Smooth muscle cell (in vitro differentiated cells): ENCODE measurements around the gene C17orf107. TPM values are rescaled to one million over a fixed set of nuclear protein-coding genes. Genes with fewer than 3 reads are reported as not detected.

Source experiments
- DNase-seq: peaks from one replicate; lab custom pipeline; 2025; ENCODE audit not compliant: unreplicated experiment; lab: John Stamatoyannopoulos, UW
- H2AFZ ChIP-seq: fragments of 200-600 bp; sonication (generic); 2 replicates; pipeline ENCODE4 v1.6.0; 2016; ENCODE audit warnings: antibody characterized with exemption, low read depth, mild to moderate bottlenecking
- H3F3A ChIP-seq: fragments of 200-600 bp; sonication (generic); 2 replicates; pipeline ENCODE4 v1.6.0; 2017; ENCODE audit warnings: antibody characterized with exemption, low read depth
- H3K27ac ChIP-seq: fragments of 200-600 bp; sonication (generic); 2 replicates; pipeline ENCODE4 v1.5.1; 2016; ENCODE audit warnings: low read depth, mild to moderate bottlenecking
- H3K27me3 ChIP-seq: fragments of 200-600 bp; sonication (generic); 2 replicates; pipeline ENCODE4 v1.6.1; 2016; ENCODE audit warnings: low read depth, mild to moderate bottlenecking
- H3K36me3 ChIP-seq: fragments of 200-600 bp; sonication (generic); 2 replicates; pipeline ENCODE4 v1.5.1; 2016; ENCODE audit warnings: low read depth
- H3K4me1 ChIP-seq: fragments of 200-600 bp; sonication (generic); 2 replicates; pipeline ENCODE4 v1.5.1; 2016; ENCODE audit warnings: low read depth
- H3K4me2 ChIP-seq: fragments of 200-600 bp; sonication (generic); 2 replicates; pipeline ENCODE4 v1.6.0; 2016; ENCODE audit warnings: mild to moderate bottlenecking
- H3K4me3 ChIP-seq: fragments of 200-600 bp; sonication (generic); 2 replicates; pipeline ENCODE4 v1.5.1; 2016; ENCODE audit warnings: mild to moderate bottlenecking
- H3K79me2 ChIP-seq: fragments of 200-600 bp; sonication (generic); 2 replicates; pipeline ENCODE4 v1.6.0; 2016; ENCODE audit warnings: low read depth, mild to moderate bottlenecking
- H3K9ac ChIP-seq: fragments of 200-600 bp; sonication (generic); 2 replicates; pipeline ENCODE4 v1.6.0; 2016; ENCODE audit warnings: low read depth
- H3K9me3 ChIP-seq: fragments of 200-600 bp; sonication (generic); replicated peaks from 2 replicates; pipeline ENCODE4 v1.5.1; 2016; ENCODE audit warnings: low read depth
- H4K20me1 ChIP-seq: fragments of 200-600 bp; sonication (generic); 2 replicates; pipeline ENCODE4 v1.6.0; 2016; ENCODE audit warnings: low read depth
- WGBS: methylation state at CpG from one replicate; pipeline ENCODE4 v1.1.7; 2016; ENCODE audit warnings: low lambda C conversion rate; 5-methylcytosine and 5-hydroxymethylcytosine counted together
- polyA plus RNA-seq: library from polyadenylated mRNA; unstranded; fragments of >200 nt; fragmentation: Nextera tagmentation; extraction: Ambion mirVana; gene quantifications from 2 replicates; pipeline ENCODE4 v1.2.1, GENCODE V29; 2016
- total RNA-seq: library from RNA; depleted of rRNA; stranded (reverse); fragments of >200 nt; gene quantifications from 2 replicates; pipeline ENCODE4 v1.2.3, GENCODE V29; 2014
- TF ChIP-seq, protein P1 (sequence below): fragments of 200-600 bp; sonication (generic); IDR thresholded peaks from 2 replicates; pipeline ENCODE4 v1.5.1; 2017; ENCODE audit warnings: borderline replicate concordance, mild to moderate bottlenecking, antibody characterized with exemption; ENCODE audit not compliant: insufficient read depth, poor library complexity, severe bottlenecking

C17orf107 gene
- total and polyA plus RNA-seq, 2 experiments from 2014 or later, result 5.0 to 10.7 TPM

DNA sequence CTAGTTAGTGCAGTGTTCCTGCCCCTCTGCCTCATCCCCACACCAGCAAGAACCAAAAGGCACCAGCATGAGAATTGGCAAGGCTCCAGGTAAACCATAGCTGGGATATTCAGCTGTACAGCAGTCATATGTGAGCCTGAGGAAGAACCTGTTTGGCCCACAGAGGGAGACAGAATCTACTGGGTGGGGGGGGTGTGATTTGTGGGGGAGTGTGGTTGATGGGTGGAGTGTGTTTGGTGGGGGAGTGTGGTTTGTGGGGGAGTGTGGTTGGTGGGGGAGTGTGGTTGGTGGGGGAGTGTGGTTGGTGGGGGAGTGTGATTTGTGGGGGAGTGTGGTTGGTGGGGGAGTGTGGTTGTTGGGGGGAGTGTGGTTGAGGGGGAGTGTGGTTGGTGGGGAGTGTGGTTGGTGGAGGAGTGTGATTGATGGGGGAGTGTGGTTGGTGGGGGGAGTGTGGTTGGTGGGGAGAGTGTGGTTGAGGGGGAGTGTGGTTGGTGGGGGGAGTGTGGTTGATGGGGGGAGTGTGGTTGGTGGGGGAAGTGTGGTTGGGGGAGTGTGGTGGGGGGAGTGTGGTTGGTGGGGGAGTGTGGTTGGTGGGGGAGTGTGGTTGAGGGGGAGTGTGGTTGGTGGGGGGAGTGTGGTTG lies 46.6 kb upstream of the C17orf107 start:
- Histone ChIP-seq H3K4me2 (no peak overlapping the region), H3K9ac (no peak overlapping the region), H3F3A (peaks cover 2% of the 10 kb centered on the region), H2AFZ (no peak overlapping the region), H3K27ac (peak overlapping the region; percentile 31), H3K9me3 (no peaks in the 10 kb centered on the region), H3K79me2 (peaks cover 14% of the 10 kb centered on the region), H3K36me3 (no peaks in the 10 kb centered on the region), H4K20me1 (peaks cover 68% of the 10 kb centered on the region), H3K27me3 (no peaks in the 10 kb centered on the region), H3K4me3 (no peak overlapping the region), H3K4me1 (peaks cover 12% of the 10 kb centered on the region)
- DNase-seq, result no peak
- TF ChIP-seq, protein P1, sequence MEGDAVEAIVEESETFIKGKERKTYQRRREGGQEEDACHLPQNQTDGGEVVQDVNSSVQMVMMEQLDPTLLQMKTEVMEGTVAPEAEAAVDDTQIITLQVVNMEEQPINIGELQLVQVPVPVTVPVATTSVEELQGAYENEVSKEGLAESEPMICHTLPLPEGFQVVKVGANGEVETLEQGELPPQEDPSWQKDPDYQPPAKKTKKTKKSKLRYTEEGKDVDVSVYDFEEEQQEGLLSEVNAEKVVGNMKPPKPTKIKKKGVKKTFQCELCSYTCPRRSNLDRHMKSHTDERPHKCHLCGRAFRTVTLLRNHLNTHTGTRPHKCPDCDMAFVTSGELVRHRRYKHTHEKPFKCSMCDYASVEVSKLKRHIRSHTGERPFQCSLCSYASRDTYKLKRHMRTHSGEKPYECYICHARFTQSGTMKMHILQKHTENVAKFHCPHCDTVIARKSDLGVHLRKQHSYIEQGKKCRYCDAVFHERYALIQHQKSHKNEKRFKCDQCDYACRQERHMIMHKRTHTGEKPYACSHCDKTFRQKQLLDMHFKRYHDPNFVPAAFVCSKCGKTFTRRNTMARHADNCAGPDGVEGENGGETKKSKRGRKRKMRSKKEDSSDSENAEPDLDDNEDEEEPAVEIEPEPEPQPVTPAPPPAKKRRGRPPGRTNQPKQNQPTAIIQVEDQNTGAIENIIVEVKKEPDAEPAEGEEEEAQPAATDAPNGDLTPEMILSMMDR, result no peak

DNA sequence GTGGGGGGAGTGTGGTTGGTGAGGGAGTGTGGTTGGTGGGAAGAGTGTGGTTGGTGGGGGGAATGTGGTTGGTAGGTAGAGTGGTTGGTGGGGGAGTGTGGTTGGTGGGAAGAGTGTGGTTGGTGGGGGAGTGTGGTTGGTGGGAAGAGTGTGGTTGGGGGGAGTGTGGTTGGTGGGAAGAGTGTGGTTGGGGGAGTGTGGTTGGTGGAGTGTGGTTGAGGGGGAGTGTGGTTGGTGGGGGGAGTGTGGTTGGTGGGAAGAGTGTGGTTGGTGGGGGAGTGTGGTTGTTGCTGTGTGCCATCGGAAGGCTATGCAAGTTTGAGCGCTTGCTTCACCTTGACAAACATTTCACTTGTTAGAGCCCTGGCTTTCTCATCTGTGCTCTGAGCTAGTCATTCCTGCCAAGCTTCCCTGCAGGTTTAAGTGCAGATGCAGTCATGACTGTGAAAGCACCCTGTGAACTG lies 46.1 kb upstream of the C17orf107 start:
- no peak overlapping the region for H3K9ac ChIP-seq
- WGBS, result 100% methylated on average over 1 of the region's 2 CpGs
- H2AFZ ChIP-seq, result no peak overlapping the region
- H3K4me3 ChIP-seq, result no peak overlapping the region
- TF ChIP-seq, protein P1, result no peak
- H3F3A ChIP-seq, result peaks cover 2% of the 10 kb centered on the region
- no peaks in the 10 kb centered on the region for H3K9me3 ChIP-seq
- peak overlapping the region; percentile 86 for H3K27ac ChIP-seq
- no peaks in the 10 kb centered on the region for H3K27me3 ChIP-seq
- no peak overlapping the region for H3K4me2 ChIP-seq
- peaks cover 68% of the 10 kb centered on the region for H4K20me1 ChIP-seq
- peaks cover 18% of the 10 kb centered on the region for H3K4me1 ChIP-seq
- H3K36me3 ChIP-seq, result no peaks in the 10 kb centered on the region
- DNase-seq, result no peak
- H3K79me2 ChIP-seq, result peaks cover 18% of the 10 kb centered on the region

DNA sequence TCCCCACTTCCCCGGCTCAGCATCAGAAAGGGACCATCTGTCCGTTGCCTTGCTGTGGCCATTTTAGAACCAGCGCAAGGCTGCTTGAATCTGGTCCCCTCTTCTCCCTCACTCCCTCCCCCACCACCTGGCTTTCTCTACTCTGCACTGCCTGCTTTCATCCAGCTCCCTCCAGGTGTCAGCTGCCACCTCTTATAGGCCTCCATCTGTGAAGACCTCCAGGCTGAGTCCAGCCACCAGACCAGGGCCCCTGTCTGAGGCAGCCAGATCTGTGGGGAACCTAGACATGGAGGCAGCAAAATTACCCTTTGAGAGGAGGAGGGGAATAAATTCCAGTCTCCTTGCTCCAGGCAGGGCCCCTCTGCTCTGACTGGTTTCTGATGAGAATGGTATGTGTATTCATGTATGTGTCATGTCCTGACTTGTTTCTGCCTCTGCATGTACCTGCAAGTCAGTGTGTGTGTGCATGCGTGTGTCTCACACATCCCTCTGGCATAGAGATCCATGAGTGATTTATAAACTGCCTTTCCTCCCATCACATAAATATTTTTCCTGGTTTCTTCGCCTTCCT lies 45.1 kb upstream of the C17orf107 start:
- WGBS, result 89% methylated on average over 5 of the region's 5 CpGs
- no peak overlapping the region for H3K4me3 ChIP-seq
- no peaks in the 10 kb centered on the region for H3K27me3 ChIP-seq
- H3K9me3 ChIP-seq, result no peaks in the 10 kb centered on the region
- H3K27ac ChIP-seq, result peak overlapping the region; percentile 86
- H4K20me1 ChIP-seq, result peaks cover 67% of the 10 kb centered on the region
- H3K9ac ChIP-seq, result peak overlapping the region; percentile 60
- H3K4me2 ChIP-seq, result no peak overlapping the region
- peaks cover 24% of the 10 kb centered on the region for H3K4me1 ChIP-seq
- no peak for DNase-seq
- no peak overlapping the region for H2AFZ ChIP-seq
- peaks cover 18% of the 10 kb centered on the region for H3K79me2 ChIP-seq
- H3K36me3 ChIP-seq, result no peaks in the 10 kb centered on the region
- H3F3A ChIP-seq, result peaks cover 2% of the 10 kb centered on the region
- TF ChIP-seq, protein P1, result no peak
